GM18526 (cell line): Measurements from ENCODE around the gene SUFU.

ENCODE experiments used
- POLR2A ChIP-seq: IDR thresholded peaks from 3 replicates; pipeline ENCODE4 v1.6.1; 2011; ENCODE audit not compliant: insufficient read length; ENCODE audit errors: extremely low read depth

SUFU gene

DNA sequence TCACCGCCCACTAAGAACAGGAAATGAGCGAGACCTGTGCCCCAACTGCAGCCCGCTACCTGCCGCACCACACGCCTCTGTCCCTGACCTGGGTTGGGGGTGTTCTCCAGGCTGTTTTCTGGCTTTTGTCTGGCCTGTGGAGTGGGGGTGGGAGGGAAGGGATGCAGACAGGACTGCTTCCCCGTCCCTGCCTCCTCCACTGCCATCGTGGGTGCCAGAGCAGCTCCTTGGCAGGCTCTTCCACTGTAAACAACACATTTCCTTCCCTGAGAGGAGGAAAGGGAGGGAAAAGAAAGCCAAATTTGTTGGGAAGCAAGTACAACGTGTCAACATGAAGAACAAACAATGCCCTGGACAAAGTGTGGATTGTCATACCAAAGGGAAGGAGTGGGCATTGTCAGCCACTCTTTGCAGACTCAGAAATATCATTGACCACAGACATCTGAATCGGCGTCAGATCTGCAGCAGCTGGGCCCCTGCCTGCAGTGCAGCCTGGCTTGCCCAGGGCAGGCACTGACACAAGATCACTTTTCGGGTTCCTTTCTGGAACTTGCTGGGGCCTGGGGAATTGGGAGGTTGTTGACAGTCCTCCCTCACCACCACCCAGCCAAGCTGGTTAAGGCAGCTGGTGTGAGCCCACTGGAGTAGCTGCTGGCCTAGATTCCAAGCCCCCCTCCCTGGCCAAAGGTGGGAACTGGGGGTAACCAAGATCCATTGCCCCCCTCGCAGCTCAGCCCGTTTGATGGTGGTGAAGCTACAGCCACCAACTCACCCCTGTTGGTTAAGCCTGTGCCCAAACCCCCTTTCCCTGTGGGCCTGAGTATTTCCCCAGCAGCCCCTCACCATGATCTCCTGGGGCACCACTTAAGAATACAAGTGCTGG lies 117.9 kb downstream of the SUFU start:
- TF ChIP-seq POLR2A = no peak

DNA sequence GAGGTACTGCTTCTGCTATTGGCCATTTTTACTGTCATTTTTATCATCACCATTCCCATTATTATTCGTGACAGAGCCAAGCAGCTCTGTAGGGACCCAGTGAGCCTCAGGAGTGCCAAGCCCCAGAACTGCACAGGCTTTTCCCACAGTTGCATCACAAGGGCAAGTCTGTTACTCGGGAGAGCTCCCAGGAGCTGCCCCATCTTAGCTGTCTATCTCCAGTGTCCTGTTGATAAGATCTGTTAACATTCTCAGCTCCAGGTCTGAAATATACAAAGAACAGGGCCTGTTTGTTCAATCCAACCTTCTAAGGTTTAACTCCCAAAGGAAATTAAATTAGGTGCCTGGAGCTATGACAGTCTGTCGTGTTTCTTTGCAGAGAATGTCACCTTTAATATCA lies 120.3 kb downstream of the SUFU start:
- no peak for TF ChIP-seq POLR2A

DNA sequence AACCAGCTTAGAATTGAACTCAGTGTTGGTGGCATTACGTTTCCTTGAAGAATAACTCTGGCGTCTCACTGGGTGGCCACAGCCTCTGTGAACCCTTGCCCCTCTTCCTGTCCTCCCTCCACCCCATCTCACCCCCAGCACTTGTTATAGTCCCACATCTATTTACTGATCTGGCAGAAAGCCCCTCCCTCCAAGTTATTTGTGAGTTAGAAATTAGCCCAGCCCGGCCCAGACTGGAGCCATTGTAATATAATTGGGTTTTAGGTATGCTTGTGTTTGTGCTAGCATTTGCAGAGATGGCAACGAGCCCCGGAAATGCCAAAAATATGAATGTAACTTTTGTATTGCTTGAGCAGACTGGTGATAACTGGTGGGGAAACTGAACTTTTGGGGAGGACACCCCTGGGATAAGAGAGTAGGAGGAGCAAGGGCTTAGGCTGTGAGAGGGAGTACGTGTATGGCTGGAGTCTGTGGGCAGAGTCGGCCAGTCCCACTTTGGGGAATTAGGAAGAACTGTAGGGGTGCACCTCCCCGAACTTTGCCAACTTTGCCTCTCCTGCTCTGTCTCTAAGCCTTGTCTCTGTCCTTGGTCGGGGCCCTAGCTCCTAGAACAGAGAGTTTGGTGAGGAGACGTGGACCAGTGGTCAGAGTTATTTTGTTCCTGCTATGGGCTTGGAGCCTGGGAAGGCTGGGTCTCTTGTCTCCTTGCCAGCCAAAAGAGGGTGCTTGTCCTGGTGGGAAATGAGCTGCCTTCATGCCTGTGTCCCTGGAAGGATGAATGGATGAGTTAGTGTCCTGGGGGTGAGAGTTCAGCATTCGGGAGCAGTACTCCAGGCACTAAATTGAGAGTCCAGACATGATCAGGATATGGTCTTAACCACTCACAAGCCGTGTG lies 121.2 kb downstream of the SUFU start:
- TF ChIP-seq POLR2A = no peak

DNA sequence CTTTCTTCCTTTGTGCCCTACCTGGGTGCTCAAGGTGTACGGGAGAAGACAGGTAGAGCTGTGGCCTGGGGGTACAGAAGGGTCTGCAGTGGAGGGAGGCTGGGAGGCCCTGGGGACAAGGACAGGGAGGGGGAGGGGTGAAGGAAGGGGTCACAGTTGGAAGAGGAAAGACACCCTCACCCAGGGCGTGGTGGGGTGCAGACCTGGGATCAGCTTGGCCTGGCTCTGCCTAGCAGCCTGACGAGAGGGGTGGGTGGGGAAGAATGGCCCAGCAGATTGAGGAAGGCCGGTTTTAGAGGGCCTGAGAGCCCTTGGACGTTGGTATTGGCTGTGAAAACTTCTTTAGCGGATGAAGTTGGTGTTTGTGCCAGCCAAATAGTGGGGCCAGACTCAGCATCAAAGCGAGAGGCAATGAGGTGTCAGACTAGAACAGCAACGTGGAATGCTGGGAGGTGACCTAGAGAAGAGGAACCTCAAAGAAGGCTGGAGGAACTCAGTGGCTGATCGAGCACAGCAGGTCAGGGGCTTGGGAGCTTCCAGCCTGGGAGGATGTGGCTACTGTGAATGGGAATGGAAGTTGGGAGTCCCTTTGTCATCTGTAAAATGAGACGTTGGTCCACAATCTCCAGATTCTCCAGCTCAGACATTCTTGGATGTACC lies 122.4 kb downstream of the SUFU start:
- TF ChIP-seq POLR2A = no peak

DNA sequence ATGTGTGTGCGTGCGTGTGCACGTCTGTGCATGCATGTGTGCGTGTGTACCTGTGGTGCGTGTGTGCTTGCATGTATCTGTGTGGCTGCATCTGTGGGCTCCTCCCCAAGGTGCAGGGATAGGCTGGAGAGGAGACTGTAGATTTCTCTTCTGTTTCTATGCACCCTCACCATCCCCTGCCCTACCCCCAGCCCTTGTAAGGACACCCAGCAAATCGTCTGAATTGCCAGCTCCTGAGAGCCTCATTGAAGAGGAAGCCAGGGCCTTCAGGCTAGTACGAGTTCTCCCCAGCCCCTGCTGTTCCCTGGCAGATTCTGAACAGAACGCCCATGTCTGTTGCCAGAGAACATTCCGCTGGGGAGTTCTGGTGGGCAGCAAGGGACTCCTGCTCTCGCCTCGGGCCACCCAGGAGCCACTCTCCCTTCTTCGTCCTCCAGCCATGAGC lies 123.5 kb downstream of the SUFU start:
- no peak for TF ChIP-seq POLR2A

DNA sequence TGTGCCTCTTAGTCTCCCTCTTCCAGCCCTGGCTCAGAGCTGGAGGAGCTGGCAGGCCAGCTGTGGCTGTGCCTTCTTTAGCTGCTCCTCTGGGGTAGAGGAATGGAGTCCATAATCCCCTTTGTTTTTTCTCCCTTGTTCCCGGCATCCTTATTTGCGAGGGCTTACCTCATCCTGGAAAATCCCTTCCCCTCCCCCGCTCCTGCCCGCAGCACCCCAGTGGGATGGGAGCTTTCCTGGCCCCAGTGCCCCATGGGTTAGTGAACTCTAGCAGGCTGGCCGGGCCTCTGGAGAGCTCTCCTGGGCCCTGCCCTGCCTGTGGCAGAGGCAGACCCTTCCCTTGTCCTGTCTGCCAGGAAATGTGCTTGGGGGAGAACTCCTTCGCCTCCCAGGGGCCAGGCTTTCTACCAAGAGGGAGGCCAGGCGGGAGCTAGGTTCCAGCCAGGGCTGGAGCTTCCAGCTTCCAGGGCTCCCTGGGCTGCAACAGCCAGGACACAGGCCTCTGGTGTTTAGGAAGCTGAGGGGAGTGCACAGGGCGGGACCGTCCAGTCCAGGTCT lies 124.0 kb downstream of the SUFU start:
- no peak for TF ChIP-seq POLR2A

DNA sequence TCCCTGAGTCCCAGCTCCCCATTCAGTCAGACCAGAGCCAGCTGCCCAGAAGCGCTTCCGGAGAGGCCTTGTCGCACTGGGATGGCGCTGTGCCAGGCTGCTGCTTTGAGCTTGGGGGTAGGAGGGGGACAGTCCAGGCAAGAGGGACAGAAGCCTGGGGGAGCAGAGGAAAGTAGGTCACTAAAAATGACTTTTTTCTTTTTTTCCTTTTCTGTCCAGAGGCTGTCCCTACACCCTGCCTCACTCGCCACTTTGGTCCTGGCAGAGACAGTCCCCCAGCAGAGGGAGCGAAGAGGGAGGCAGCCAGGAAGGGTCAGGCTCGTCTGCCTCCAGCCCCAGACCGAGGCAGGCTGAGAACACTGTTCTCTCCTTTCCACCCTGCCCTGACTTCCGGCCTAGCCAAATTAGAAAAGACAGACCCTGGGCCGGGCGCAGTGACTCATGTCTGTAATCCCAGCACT lies 124.7 kb downstream of the SUFU start:
- no peak for TF ChIP-seq POLR2A

DNA sequence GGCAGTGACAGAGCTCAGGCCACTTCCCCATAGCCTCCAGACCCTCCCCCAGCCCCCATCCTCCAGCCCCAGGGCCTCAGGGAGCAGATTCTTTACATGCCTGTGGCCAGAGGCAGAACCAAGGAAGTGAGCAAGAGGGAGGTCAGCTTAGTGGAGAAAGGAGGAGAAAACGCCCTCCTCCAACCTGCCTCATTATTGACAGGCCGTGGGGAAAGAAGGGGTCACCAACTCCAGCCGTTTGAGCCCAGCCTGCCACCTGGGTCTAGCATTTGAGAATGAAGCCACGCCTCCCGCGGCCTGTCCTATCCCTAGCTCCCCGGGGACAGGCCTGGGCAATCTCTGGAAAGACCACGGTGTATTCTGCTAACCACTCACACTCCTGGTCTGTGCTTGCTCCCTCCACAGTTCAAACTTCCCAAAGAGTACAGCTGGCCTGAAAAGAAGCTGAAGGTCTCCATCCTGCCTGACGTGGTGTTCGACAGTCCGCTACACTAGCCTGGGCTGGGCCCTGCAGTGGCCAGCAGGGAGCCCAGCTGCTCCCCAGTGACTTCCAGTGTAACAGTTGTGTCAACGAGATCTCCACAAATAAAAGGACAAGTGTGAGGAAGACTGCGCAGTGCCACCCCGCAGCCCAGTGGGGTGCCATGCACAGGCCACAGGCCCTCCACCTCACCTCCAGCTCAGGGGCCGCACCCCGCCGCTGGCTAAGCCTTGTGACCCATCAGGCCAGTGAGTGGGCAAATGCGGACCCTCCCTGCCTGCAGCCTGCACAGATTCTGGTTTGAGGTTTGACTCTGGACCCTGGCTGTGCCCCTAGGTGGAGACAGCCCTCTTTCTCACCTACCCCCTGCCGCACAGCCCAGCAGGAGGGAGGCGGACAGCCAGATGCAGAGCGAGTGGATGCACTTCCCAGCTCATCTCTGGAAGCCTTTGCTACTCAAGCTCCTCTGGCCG lies 126.2 kb downstream of the SUFU start:
- no peak for TF ChIP-seq POLR2A

DNA sequence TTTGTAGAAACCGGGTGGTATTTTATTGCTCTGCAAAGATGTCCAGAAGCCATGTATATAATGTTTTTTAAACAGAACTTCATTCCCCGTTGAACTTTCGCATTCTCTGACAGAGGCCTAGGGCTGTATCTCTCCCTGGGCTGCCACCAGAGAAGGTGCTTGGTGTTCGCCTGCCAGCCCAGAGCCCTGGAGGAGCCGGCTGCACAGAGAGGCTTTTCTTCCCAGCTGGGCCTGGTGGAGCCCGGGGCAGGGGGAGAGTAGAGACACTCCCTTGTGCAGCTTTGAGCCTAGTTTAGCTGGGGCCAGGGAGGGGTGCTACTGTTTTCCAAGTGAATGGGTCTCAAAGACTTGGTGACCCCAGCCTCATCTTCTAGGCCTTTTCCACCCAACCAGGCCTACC lies 126.9 kb downstream of the SUFU start:
- no peak for TF ChIP-seq POLR2A

DNA sequence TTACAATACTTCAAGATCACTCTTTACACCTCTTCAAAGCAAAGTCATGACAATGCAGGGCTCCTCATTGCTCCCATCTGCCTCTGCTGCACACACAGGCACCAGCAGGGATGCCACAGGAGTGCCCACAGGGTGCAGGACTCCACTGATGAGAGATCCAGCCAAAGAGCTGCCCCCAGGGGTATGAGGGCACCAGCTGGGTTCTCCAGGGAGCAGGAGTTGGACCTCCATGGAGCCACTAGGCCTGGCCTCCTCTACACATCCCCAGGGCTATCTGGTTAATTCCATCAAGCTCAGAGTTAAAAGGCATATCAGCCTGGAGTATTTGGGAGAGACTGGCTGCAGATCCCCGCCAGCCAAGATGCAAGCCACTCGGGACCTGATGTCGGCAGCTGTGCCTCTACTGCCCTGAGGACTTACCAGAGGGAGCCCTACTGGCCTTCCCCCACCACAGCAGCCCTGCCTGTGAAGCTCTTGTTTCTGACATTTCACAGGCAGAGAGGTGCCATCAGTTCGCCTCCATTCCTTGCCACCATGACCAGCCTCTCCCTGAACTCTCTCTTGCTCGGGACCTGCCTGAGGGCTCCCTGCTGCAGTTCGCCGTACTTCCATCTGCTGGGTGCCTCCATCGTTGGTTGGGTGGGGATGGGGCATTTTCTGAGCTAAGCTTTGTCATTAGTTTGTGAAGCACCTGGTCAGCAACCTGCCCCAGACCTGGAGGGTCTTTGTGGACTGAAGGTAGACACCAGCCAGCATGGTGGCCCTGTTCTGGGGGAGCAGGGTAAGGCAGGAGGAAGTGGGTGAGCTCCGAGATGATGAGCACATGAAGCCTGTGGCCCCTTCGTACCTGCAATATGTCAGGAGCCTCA lies 128.0 kb downstream of the SUFU start:
- no peak for TF ChIP-seq POLR2A

DNA sequence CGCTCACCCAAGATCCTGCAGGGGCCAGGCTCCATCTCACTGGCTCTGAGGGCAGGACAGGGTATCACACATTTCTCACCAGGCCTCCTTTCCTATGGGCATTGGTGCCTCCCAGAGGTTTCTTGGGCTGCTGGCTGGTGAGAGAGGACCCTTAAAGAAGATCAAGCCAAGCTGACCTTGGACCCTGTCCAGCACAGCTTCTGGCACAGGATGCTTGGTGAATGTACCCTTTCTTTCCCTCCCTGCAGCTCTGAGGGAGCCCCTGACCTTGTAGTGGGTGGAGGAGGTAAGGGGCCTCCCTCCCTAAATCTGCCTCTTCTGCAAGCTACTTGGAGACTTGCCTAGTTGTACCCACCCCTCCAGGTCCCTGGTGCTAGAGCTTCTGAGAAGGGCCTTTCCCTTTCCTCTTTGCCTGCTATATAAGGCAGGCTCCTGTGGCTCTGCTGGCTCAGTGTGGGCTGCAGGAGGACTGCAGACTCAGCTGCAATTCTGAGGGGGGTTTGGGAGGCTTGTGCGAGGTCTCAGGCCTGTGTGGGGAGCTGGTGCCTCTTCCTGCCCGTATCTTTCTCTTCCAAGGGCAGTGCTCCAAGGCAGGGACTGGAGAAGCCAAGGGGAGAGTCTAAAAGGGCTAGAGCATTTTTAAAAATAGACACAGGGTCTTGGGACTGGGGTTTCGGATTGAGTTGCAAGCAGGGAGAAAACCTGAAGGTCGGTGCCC lies 128.8 kb downstream of the SUFU start:
- TF ChIP-seq POLR2A = no peak

DNA sequence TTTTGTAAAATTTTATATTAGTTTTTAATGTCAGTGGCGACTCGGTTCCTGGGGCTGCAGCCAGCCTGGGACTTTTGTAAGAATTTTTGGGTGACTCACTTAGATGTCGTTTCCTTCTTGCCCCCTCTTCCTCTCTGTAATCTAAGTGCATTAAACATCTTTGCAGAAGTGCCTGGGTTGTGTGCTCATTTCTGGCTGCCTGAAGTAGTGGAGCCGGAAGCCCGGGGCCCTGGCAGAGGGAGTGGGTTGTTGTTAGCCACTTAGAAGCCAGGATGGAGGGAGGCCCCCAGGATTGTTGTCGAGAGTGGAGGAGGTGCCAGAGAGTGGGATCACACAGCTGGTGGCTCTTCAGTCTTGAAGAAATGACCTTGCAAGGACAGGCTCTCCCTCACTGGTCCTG lies 129.5 kb downstream of the SUFU start:
- no peak for TF ChIP-seq POLR2A
